ENCODE measurements around the gene GSX2.

The GSX2 gene

DNA sequence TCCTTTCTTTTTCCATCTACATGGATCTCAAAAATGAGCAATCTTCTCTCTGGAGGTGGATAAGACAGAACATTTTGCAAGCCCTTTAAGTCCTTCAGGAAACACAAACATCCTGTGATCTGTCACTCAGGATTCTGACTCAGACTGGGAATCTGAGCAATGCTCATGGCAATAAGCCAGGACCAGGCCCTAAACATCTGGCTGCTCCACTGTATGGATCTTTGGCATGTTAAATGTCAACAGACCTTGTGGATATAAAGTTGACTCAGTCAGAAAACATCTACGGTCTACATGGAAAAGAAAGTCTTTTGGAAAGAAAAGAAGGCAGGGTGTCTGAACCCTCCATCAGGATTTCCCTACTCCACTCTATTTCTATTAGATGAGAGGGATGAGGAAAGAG is 17.8 kb upstream of the GSX2 start:
- no peak for DNase-seq

DNA sequence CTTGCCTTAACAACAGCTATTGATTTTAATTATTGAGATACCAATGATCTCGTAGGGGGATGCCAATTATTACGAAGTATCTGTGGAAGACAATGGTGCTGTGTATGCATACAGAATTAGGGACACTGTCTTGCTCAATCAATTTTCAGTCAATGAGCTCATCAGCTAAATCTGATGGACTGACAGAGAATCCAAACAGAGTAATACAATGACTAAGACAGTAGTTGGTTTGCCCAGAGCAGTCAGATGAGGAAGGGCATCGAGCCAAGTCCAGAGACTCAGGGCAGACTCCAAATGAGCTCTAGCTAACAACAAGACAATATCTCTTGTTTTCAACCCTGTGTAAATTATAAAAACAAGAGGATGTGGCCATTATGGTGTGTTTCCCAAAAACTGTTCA is 14.7 kb upstream of the GSX2 start:
- DNase-seq: no peak

GRCh38 chr4:54089875-54090274 is 10.1 kb upstream of the GSX2 start:
- DNase-seq: no peak

GRCh38 chr4:54090404-54090803 is 9.6 kb upstream of the GSX2 start:
- DNase-seq: no peak

- DNase-seq: no peak
Measured at GRCh38 chr4:54090804-54091623, 8.9 kb upstream of the GSX2 start.

- peak; percentile 62 for DNase-seq
Measured at GRCh38 chr4:54091637-54092404, 8.1 kb upstream of the GSX2 start.

DNA sequence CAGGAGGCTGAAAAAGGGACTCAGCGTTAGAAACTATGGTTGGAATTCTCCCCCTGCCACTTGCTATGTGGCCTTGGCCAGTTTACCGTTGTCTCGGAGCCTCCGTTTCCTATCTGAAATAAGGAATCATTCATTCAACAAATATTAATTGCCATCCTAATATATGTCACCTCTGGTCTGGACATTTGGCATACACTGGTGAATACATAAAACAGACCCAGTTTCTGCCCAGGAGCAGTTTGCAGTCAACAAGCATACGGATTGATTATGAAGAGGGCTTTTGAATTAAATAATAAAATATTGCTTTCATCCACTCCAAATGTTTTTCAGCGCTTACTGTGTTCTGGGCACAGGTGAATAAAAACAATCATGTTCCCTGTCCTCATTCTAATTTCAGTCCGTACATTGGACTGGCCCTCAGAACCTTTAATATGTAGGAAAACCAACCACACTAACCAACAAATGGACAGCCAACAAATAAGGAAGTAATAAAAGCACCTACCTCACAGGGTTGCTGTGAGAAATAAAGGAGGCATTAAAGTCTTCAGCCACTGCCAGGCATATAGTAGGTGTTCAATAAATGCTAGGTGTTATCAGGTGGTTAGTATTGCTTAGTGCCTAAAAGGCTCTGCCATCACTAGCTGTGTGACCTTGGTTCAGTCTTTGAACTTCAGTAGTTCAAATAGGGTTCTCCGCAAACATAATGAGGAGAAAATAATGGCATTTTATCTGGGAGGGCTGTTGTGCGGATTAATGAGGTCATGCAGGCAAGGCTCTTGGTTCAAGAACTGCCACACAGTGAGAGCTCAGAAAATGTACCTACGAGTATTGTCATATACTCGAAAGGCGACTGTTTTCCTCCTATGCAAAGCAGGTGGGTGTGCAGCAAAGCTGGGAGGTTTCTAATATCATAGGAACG is 7.3 kb upstream of the GSX2 start:
- no peak for DNase-seq

- no peak for DNase-seq
Measured at GRCh38 chr4:54093324-54094240, 6.4 kb upstream of the GSX2 start.

DNA sequence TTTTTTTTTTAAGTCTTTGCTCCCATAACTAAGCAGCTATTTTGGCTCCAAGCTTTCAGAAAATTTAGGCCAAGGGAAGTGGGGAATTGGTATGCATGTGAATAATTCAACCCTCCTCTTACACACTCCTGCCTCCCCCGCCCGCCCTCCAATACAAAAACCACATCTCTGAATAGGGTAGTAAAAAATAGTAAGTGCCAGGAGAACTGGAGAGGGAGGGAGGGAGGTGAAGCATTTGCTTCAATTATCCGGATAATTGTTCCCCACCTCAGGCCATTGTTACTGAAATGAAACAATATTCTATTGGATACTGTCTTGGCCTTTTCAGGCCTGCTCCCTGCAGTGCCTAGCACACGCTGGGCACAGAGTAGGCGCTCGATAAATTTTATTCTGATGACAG is 5.5 kb upstream of the GSX2 start:
- DNase-seq: no peak

DNA sequence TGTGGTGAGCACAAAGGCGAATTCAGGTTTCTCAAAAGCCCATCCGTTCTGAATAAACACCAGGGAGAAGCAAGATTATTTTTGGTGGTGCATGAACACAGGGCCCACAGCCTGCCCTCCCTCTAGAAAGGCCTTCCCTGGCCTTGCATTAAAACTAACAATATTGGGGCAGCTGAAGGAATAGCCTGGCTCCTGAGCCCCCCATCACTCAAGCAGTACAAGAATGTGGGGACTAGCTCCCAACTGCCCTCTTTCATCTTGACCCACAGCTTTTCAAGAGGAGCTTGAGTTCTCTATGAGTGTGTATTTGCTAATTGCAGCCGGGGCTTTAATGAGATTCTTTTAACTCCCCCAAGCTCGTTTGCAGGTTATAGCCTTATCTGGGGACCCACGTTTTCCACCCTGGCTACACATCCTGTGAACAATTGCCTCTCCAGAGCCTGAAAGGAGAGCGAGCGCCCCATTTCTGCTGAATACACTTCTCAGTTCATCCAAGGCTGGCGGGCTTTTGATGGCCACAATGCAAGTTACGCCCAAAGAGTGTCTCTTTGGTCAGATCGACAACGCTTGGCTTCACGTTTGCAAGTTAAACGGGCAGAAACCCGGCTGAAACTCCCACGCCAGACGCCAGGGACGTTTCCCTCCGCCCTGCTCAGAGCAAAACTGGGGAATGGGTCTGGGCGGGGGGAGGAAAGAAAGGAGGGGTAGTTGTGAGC is 4.7 kb upstream of the GSX2 start:
- DNase-seq: no peak

- no peak for DNase-seq
Measured at GRCh38 chr4:54096295-54096962, 3.5 kb upstream of the GSX2 start.

DNA sequence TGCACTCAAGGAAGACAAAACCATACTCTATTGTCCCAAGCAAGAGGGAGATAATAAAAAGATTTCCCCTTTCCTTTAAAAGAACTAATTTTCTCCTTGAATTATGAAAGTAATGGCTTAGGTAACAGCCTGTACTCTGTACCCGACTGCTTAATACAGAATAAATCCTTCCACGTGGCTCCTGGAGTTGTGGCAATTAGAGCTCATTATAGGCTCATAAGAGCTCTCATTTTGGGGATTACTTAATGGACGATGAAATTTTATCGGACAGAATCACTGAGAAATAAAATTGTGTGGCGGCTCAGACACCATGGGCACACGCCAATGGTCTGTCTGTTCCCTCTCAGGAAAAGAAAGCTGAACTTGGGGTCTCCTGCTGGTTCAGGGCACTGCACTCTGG is 2.8 kb upstream of the GSX2 start:
- DNase-seq: no peak

- no peak for DNase-seq
Measured at GRCh38 chr4:54098375-54098774, 1.6 kb upstream of the GSX2 start.

- DNase-seq: no peak
Measured at GRCh38 chr4:54099287-54099747, 646 bp upstream of the GSX2 start.

- no peak for DNase-seq
Measured at GRCh38 chr4:54100595-54101189, 729 bp downstream of the GSX2 start.

- no peak for DNase-seq
Measured at GRCh38 chr4:54101190-54102041, 1.5 kb downstream of the GSX2 start.

DNA sequence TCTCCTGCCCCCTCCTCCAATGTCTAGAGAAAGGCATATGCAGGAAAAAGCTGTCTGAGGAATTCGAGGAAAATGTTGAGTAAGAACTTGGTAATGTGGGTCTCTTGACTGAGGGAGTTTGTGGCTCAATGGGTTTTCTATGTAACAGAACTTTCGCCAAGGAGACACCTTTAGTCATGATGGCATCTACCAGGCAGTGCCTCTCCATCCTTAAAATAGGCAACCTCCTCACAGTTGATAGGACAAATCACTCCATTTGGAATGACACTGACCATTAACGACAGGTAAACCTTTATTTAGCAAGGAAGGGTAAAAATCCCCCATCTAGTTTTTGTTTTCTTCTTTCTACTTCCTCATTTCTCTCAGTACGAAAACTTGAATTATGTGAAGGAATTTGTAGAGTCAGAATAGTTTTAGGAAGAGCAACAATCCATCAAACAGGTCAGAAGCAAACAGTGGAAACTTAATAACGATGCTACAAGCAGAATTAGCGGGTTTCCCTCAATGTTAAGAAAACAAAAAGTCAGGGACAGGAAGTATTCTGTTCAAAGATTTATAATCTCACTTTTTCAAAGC is 2.7 kb downstream of the GSX2 start:
- no peak for DNase-seq

- no peak for DNase-seq
Measured at GRCh38 chr4:54103190-54103574, 3.2 kb downstream of the GSX2 start.

DNA sequence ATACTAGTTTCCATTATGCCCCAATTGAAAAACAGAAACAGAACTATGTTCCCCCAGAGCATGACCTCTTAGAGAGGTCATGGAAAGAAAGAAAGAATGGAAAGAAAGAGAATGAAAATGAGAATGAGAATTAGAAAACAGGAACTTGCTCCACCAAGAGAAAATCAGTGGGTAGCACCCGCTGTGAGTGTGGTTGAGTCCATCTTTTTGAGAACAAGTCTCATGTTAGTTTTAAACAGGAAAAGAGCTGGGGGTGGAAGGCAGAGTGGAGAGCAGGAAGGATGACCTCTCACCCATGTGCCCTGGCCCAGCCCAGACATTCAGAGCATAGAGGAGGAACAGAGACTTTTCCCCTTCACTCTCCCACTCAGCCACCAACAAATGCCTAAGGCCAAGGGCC is 4.9 kb downstream of the GSX2 start:
- no peak for DNase-seq
